Testis (tissue), 3 donors: Measurements from ENCODE around the gene DCAF17. TPM values are rescaled to one million over a fixed set of nuclear protein-coding genes. Genes with fewer than 3 reads are reported as not detected.

Experiments used
- DNase-seq: peaks from one replicate; pipeline ENCODE4 v3.0.0-alpha.2; 2019
- H3K27ac ChIP-seq, 2 donors: fragments of 200-600 bp; sonication (generic); one replicate each; pipeline ENCODE4 v1.5.1; 2019
- H3K27me3 ChIP-seq: fragments of 200-600 bp; sonication (generic); one replicate; pipeline ENCODE4 v1.5.1; 2019
- H3K36me3 ChIP-seq: fragments of 200-600 bp; sonication (generic); one replicate; pipeline ENCODE4 v1.5.1; 2017; ENCODE audit warnings: low read depth; ENCODE audit errors: missing control alignments
- H3K4me1 ChIP-seq: fragments of 200-600 bp; sonication (generic); one replicate; pipeline ENCODE4 v1.5.1; 2019
- H3K4me3 ChIP-seq, 2 donors: fragments of 200-600 bp; sonication (generic); one replicate each; pipeline ENCODE4 v1.5.1; 2017 to 2019
- H3K9me3 ChIP-seq: fragments of 200-600 bp; sonication (generic); one replicate; pipeline ENCODE4 v1.5.1; 2017
- CTCF ChIP-seq, 3 experiments: fragments of 450-650 bp in 2 of 3; fragments of 200-600 bp in 1 of 3; sonication (generic) in 1 of 3; IDR thresholded peaks; one replicate each; pipeline ENCODE4 v1.5.1; 2016 to 2019; ENCODE audit warnings: antibody characterized with exemption in 3 of 3, mild to moderate bottlenecking in 2 of 3, moderate library complexity in 1 of 3
- POLR2A ChIP-seq: fragments of 450-650 bp; IDR thresholded peaks from one replicate; pipeline ENCODE4 v1.6.1; 2017; ENCODE audit warnings: antibody characterized with exemption, mild to moderate bottlenecking, moderate library complexity
- WGBS, 2 donors: methylation state at CpG; one replicate each; pipeline ENCODE4 v1.1.5; 2018; 5-methylcytosine and 5-hydroxymethylcytosine counted together
- intact Hi-C: fragments of 100-400 bp; cut with DNase I; formaldehyde crosslinking; loops from one replicate; pipeline ENCODE4 v1.15.1; 2023; ENCODE audit warnings: low total_unique reads
- polyA plus RNA-seq: library from polyadenylated mRNA; stranded (reverse); fragments of 350-450 nt; fragmentation: Illumina TruSeq; extraction: RNeasy Lipid Tissue Mini Kit (QIAGEN cat#74804); gene quantifications from one replicate; pipeline ENCODE4 v1.2.3, GENCODE V29; 2014; ENCODE audit warnings: low read depth, low replicate concordance; ENCODE audit not compliant: insufficient read depth
- total RNA-seq, 2 donors: library from RNA; depleted of rRNA; stranded (reverse); fragments of >200 nt; gene quantifications; one replicate each; pipeline ENCODE4 v1.2.3, GENCODE V29; 2016

The DCAF17 gene
- total and polyA plus RNA-seq, 3 donors from 2014 or later = 15.7 to 29.2 (median 24.4) TPM

GRCh38 chr2:171522052-171522787, 88.2 kb downstream of the DCAF17 start, which contains the start of gene CYBRD1:
Gene CYBRD1 (plus strand): TSS chr2:171522474. CDS start chr2:171522546, 72 bp downstream.
- Histone ChIP-seq H3K36me3 (no peaks in the 10 kb centered on the region), H3K9me3 (no peaks in the 10 kb centered on the region), H3K27ac (peak within 1 kb of the TSS; percentile 88 to 95), H3K4me1 (peaks cover 11% of the 10 kb centered on the region), H3K4me3 (peak within 1 kb of the TSS; percentile 66 to 82), H3K27me3 (no peaks in the 10 kb centered on the region)
- WGBS, 2 donors = 0 to 2% methylated on average over 10 to 39 of the region's 45 CpGs
- DNase-seq = peak; percentile 86
- no peak for TF ChIP-seq CTCF (IDR thresholded peaks at IDR 0.05)
- peak; percentile 51 for TF ChIP-seq POLR2A
- intact Hi-C loops = no loop called here

DNA sequence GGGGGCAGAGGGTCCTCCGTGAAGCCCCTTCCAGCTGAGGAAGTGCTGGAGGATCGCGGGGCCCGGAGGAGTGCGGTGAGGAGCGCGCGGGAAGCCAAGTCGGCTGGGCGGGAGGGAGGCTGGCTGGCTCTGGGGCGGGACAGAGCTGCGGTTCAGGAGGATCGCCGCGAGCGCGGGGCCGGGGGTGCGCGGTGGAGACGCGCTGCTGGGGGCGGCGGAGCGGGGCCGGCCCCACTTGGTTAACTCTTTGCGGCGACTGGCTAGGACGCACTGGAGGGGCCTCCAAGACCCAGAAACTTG, 88.7 kb downstream of the DCAF17 start:
- peak; percentile 28 for DNase-seq
- Histone ChIP-seq H3K27ac (peak overlapping the region; percentile 88 to 95), H3K27me3 (no peaks in the 10 kb centered on the region), H3K9me3 (no peaks in the 10 kb centered on the region), H3K4me1 (peaks cover 11% of the 10 kb centered on the region), H3K36me3 (no peaks in the 10 kb centered on the region), H3K4me3 (peak overlapping the region; percentile 66 to 82)
- 0 to 1% methylated on average over 11 to 21 of the region's 29 CpGs for WGBS, 2 donors
- TF ChIP-seq CTCF (IDR thresholded peaks at IDR 0.05) (no peak), POLR2A (no peak)
- intact Hi-C loops = no loop called here

DNA sequence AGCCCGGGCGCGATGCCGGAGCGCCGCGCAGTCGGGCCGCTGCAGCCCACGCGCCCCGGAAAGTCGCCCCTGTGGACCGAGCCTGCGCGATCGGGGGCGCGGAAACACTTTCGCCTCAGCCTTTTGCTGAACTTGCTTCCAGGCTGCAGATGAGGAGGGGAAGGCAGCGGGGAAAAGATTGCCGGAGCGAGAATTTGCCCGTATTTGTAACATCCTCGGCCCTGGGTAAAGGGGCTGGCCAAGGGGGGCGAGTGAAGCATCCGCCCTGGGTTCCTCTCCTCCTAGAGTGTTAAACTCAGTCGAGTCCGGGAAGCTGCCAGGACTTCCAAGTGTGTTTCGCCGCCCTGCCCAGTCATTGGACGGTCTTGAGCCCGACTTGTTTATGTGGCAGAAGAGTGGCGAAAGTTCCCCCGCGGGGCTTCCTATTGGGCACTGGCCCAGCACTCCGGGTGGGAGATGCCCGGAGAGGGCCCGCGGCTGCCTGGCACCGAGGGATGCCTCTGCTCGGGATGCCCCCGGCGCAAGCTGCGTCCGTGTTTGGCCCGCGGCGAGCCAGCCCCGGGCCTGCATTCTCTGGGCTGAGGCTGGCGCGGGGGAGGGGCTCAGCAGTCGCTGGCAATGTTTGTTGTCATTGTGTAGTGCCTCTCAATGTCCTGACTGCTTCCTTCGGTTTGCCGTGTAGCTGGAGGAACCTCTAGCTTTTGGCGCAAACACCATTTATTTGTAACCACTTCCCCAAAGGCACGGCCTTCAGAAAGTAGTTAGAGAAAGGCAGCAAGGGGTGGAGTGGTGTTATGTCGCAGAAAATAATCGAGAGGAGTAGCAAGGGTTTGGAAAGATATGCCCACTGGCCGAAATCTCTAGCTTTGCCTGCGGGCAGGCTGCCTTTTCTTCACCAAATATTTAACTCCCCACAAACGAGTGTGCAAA, 89.3 kb downstream of the DCAF17 start:
- Histone ChIP-seq H3K4me1 (peaks cover 11% of the 10 kb centered on the region), H3K9me3 (no peaks in the 10 kb centered on the region), H3K27ac (peak overlapping the region; percentile 88 to 95), H3K36me3 (no peaks in the 10 kb centered on the region), H3K27me3 (no peaks in the 10 kb centered on the region), H3K4me3 (peak overlapping the region; percentile 66 to 82)
- 0 to 1% methylated on average over 33 to 59 of the region's 62 CpGs for WGBS, 2 donors
- peak; percentile 83 for DNase-seq
- intact Hi-C loops = no loop called here
- TF ChIP-seq CTCF (IDR thresholded peaks at IDR 0.05) = no peak
- no peak for TF ChIP-seq POLR2A

DNA sequence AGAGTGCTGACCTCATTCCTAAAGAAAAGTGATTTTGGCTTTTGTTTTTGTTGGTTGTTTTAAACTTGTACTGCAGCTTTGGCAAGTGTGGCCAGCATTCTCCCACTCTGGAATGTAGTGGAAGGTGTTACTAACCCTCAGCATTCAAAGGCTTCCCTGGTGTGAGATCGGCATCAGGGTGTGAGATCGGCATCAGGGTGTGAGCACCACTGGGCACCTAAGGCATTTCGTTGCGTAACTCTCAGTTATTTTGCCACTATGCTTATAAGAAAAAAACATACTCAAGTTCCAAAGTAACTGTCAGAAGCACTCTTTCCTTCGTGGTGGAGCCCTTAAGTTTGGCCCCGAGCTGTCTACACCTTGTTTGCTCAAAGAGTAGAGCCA, 90.0 kb downstream of the DCAF17 start:
- DNase-seq = peak; percentile 22

More for the DNA sequence above, 90.0 kb downstream of the DCAF17 start:
- peak overlapping the region; percentile 88 to 95 for H3K27ac ChIP-seq
- no peak for TF ChIP-seq POLR2A
- TF ChIP-seq CTCF (IDR thresholded peaks at IDR 0.05) = no peak
- intact Hi-C loops = no loop called here
- no peaks in the 10 kb centered on the region for H3K36me3 ChIP-seq
- WGBS, 2 donors = 12 to 17% methylated on average over 6 of the region's 6 CpGs
- peaks cover 11% of the 10 kb centered on the region for H3K4me1 ChIP-seq
- peak overlapping the region; percentile 66 to 82 for H3K4me3 ChIP-seq
- no peaks in the 10 kb centered on the region for H3K9me3 ChIP-seq
- H3K27me3 ChIP-seq = no peaks in the 10 kb centered on the region
